Esophagus muscularis mucosa (tissue), 4 donors: ENCODE data around the gene FGF22. TPM values are rescaled to one million over a fixed set of nuclear protein-coding genes. Genes with fewer than 3 reads are reported as not detected.
"Not testable (repeated sequence)": the region's sequence is repeated elsewhere in the genome, so short reads cannot be mapped to it uniquely, and the experiment has no call there.

Experiments
- DNase-seq: peaks from one replicate; pipeline ENCODE4 v3.0.0-alpha.2; 2017; ENCODE audit errors: extremely low spot score
- H3K27ac ChIP-seq, 4 donors: fragments of 200-600 bp; sonication (generic); replicated peaks in 1 of 4; 1 replicate in 3 of 4; 2 replicates in 1 of 4; pipeline ENCODE4 v1.5.1; 2016 to 2019; ENCODE audit warnings: mild to moderate bottlenecking in 1 of 4
- H3K27me3 ChIP-seq, 4 donors: fragments of 200-600 bp; sonication (generic); one replicate each; pipeline versions ENCODE4 v1.5.1 to v1.6.0; 2016 to 2019
- H3K36me3 ChIP-seq, 4 donors: fragments of 200-600 bp; sonication (generic); one replicate each; pipeline ENCODE4 v1.5.1; 2016 to 2019
- H3K4me1 ChIP-seq, 4 donors: fragments of 200-600 bp; sonication (generic); one replicate each; pipeline ENCODE4 v1.5.1; 2016 to 2019
- H3K4me3 ChIP-seq, 4 donors: fragments of 200-600 bp; sonication (generic); 1 replicate in 2 of 4; 2 replicates in 2 of 4; pipeline ENCODE4 v1.5.1; 2016 to 2019; ENCODE audit warnings: mild to moderate bottlenecking in 4 of 4, moderate library complexity in 1 of 4
- H3K9me3 ChIP-seq, 4 donors: fragments of 200-600 bp; sonication (generic); 1 replicate in 3 of 4; 2 replicates in 1 of 4; pipeline ENCODE4 v1.5.1; 2016 to 2019
- EP300 ChIP-seq: sonication (generic); formaldehyde crosslinking; IDR thresholded peaks from one replicate; pipeline ENCODE4 v1.6.1; 2017; ENCODE audit warnings: antibody characterized with exemption
- POLR2A ChIP-seq: fragments of 450-650 bp; IDR thresholded peaks from one replicate; pipeline ENCODE4 v1.6.1; 2017; ENCODE audit warnings: antibody characterized with exemption, moderate library complexity, mild to moderate bottlenecking, low read depth
- POLR2AphosphoS5 ChIP-seq, 2 donors: sonication (generic); formaldehyde crosslinking; IDR thresholded peaks; one replicate each; pipeline ENCODE4 v1.6.1; 2017; ENCODE audit warnings: antibody characterized with exemption in 2 of 2
- WGBS: methylation state at CpG from one replicate; pipeline ENCODE4 v1.1.5; 2018; 5-methylcytosine and 5-hydroxymethylcytosine counted together
- intact Hi-C: fragments of 100-400 bp; cut with DNase I; formaldehyde crosslinking; loops from one replicate; pipeline ENCODE4 v1.15.1; 2023
- total RNA-seq, 4 donors: library from RNA; depleted of rRNA; stranded (reverse); fragments of >200 nt; gene quantifications; one replicate each; pipeline versions ENCODE4 v1.1.0 to v1.2.1, GENCODE V29; 2016
- TF ChIP-seq, protein P1 (sequence below), 3 experiments: fragments of 200-600 bp in 2 of 3; fragments of 450-650 bp in 1 of 3; sonication (generic) in 2 of 3; IDR thresholded peaks; one replicate each; pipeline ENCODE4 v1.5.1; 2017 to 2019; ENCODE audit warnings: antibody characterized with exemption in 3 of 3, mild to moderate bottlenecking in 2 of 3, moderate library complexity in 1 of 3

FGF22 gene
- total RNA-seq, 4 donors from 2014 or later = 0.50 to 2.1 (median 1.4) TPM

DNA sequence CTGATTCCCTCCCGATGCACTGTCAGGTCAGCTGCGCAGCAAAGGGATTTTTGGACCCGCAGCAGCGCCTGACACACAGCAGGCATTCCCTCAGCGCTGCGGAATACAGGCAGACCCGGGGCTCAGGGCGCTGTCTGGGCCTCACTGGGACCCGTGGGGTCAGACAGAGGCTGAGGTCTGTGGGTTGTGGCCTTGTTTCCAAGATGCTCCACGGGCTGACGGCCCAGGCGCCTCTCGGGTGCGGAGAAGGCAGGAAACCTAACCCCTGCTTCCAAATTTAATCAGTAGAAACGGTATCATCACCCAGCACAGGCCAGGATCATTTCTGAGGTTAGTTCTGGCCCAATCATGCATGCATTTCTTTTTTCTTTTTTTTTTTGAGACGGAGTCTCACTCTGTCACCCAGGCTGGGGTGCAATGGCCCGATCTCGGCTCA is 24.0 kb downstream of the FGF22 start:
- Histone ChIP-seq H3K36me3 (peaks cover 0 to 1% (median under 1%) of the 10 kb centered on the region in 4 donors), H3K27me3 (no peaks in the 10 kb centered on the region), H3K9me3 (no peaks in the 10 kb centered on the region), H3K4me3 (peak overlapping the region; percentile 81 to 100 (median 100)), H3K4me1 (peaks cover 51 to 61% (median 59%) of the 10 kb centered on the region in 4 donors), H3K27ac (peak overlapping the region; percentile 92 to 96 (median 96))
- DNase-seq = no peak
- 48% methylated on average over 16 of the region's 18 CpGs for WGBS
- intact Hi-C loops = no loop called here
- no peak for TF ChIP-seq POLR2A

DNA sequence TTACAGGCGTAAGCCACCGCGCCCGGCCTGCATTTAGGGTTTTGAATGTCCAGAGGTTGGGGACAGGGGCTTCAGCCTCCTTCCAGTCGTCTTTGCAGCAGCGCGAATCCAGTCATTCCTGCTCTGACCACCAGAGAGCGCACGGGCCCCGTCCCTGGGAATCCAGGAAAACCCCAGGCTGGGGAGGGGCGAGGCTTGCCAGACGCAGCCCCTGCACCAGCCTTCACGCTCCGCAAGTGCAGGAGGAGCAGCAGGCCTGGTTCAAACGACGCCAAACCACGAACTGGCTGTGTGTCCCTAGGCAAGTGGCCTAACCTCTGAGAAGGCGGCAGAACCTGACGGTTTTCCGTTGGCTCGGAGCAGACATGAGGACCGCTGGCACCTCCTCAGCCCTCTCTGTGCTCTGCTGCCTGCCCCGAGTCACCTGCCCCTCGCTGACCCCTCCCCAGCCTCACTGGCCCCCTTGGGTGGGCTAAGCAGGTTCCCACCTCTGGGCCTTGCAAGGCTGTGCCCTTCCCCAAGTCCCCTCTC is 25.3 kb downstream of the FGF22 start:
- Histone ChIP-seq H3K27me3 (no peaks in the 10 kb centered on the region), H3K4me3 (peak overlapping the region; percentile 26 to 51 (median 41)), H3K4me1 (peaks cover 38 to 48% (median 46%) of the 10 kb centered on the region in 4 donors), H3K36me3 (no peaks in the 10 kb centered on the region), H3K27ac (peak overlapping the region; percentile 10 to 46 (median 20)), H3K9me3 (no peaks in the 10 kb centered on the region)
- TF ChIP-seq EP300 (no peak), POLR2AphosphoS5 (IDR thresholded peaks at IDR 0.05) (peak; percentile 50 to 63), POLR2A (no peak)
- TF ChIP-seq, protein P1, sequence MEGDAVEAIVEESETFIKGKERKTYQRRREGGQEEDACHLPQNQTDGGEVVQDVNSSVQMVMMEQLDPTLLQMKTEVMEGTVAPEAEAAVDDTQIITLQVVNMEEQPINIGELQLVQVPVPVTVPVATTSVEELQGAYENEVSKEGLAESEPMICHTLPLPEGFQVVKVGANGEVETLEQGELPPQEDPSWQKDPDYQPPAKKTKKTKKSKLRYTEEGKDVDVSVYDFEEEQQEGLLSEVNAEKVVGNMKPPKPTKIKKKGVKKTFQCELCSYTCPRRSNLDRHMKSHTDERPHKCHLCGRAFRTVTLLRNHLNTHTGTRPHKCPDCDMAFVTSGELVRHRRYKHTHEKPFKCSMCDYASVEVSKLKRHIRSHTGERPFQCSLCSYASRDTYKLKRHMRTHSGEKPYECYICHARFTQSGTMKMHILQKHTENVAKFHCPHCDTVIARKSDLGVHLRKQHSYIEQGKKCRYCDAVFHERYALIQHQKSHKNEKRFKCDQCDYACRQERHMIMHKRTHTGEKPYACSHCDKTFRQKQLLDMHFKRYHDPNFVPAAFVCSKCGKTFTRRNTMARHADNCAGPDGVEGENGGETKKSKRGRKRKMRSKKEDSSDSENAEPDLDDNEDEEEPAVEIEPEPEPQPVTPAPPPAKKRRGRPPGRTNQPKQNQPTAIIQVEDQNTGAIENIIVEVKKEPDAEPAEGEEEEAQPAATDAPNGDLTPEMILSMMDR (IDR thresholded peaks at IDR 0.05) = peak; percentile 92 to 99 (median 97)
- intact Hi-C loops = loop anchor here (1.0 to 5.0 kb wide), 2 partner anchors 69 to 197 kb away; no protein-coding TSS in a partner anchor
- 15% methylated on average over 10 of the region's 24 CpGs for WGBS
- no peak for DNase-seq

DNA sequence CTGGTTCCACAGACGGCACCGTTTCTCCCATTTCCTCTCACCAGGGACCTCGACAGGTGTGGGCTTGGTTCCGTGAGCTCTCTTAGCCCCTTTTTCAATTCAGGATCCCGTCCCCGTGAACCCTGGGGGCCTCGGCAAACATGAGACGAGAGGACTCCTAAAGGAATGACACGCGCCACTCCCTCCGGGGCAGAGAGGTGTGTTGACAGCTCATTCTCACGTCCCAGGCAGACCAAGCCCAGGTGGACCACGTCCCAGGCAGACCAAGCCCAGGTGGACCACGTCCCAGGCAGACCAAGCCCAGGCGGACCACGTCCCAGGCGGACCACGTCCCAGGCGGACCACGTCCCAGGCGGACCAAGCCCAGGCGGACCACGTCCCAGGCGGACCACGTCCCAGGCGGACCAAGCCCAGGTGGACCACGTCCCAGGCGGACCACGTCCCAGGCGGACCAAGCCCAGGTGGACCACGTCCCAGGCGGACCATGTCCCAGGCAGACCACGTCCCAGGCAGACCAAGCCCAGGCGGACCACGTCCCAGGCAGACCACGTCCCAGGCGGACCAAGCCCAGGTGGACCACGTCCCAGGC is 27.4 kb downstream of the FGF22 start:
- 89% methylated on average over 19 of the region's 38 CpGs for WGBS
- not testable (repeated sequence) for DNase-seq, H3K27ac ChIP-seq, H3K27me3 ChIP-seq, H3K9me3 ChIP-seq, H3K4me3 ChIP-seq, H3K36me3 ChIP-seq
- peaks cover 18 to 27% (median 25%) of the 10 kb centered on the region in 4 donors for H3K4me1 ChIP-seq
- intact Hi-C loops = loop anchor here (5.0 kb wide), 1 partner anchor 195 kb away; no protein-coding TSS in a partner anchor

DNA sequence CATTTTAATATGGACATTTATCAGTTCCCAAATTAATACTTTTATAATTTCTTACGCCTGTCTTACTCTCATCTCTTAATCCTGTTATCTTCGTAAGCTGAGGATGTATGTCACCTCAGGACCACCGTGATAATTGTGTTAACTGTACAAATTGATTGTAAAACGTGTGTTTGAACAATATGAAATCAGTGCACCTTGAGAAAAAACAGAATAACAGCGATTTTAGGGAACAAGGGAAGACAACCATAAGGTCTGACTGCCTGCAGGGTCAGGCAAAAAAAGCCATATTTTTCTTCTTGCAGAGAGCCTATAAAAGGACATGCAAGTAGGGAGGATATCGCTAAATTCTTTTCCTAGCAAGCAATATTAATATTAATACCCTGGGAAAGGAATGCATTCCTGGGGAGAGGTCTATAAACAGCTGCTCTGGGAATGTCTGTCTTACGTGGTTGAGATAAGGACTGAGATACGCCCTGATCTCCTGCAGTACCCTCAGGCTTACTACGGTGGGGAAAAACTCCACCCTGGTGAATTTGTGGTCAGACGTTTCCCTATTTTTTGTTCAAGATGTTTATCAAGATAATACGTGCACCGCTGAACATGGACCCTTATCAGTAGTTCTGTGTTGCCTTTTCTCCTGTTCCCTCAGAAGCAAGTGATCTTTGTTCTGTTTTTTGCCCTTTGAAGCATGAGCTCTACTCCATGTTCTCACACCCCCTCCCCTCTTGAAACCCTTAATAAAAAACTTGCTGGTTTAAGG is 29.2 kb downstream of the FGF22 start:
- not testable (repeated sequence) for H3K4me3 ChIP-seq, H3K27ac ChIP-seq, DNase-seq, H3K27me3 ChIP-seq, H3K36me3 ChIP-seq, H3K9me3 ChIP-seq
- H3K4me1 ChIP-seq = peaks cover 13 to 34% (median 30%) of the 10 kb centered on the region in 4 donors
- intact Hi-C loops = loop anchor here (5.0 kb wide), 1 partner anchor 193 kb away; no protein-coding TSS in a partner anchor
- WGBS = 76% methylated on average over 12 of the region's 12 CpGs

DNA sequence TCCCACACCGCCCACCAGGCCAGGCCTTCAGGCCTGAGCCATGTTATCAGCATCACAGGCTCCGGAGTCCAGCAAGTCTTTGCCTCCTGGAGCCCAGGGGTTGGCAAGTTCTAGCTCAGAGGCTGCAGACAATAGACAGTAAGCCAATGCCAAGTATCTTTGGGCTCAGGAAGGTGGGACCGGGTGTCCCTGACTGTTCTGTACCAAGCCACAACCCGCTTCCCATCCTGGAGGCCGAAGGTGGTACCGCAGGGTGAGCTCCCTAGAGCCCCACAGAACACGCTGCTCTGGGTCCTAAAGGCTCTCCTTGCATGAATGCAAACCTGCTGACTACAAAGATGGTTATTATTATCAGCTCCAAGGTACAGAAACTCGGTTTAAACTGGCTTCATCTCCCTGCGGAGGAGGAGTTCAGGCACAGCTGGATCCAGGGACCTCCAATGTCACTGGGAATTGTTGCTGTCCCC is 31.0 kb downstream of the FGF22 start:
- no peaks in the 10 kb centered on the region for H3K36me3 ChIP-seq
- H3K4me1 ChIP-seq = peaks cover under 1 to 35% (median 32%) of the 10 kb centered on the region in 4 donors
- DNase-seq = no peak
- no peak overlapping the region for H3K27ac ChIP-seq
- TF ChIP-seq, protein P1 (IDR thresholded peaks at IDR 0.05) = no peak
- TF ChIP-seq POLR2A = no peak
- TF ChIP-seq POLR2AphosphoS5 (IDR thresholded peaks at IDR 0.05) = no peak
- no peak for TF ChIP-seq EP300
- H3K9me3 ChIP-seq = no peaks in the 10 kb centered on the region
- 80% methylated on average over 6 of the region's 9 CpGs for WGBS
- intact Hi-C loops = no loop called here
- H3K4me3 ChIP-seq = no peak overlapping the region
- H3K27me3 ChIP-seq = peaks cover 0 to 11% (median 0%) of the 10 kb centered on the region in 4 donors
